Neutrophil (primary cell): Measurements from ENCODE around the gene SLX4IP.
A peak's percentile ranks its signal among the peaks of the same experiment; 100 is the strongest.
"Not testable (repeated sequence)": the region's sequence is repeated elsewhere in the genome, so short reads cannot be mapped to it uniquely, and the experiment has no call there.

ENCODE experiments used
- H3K27ac ChIP-seq: fragments of 200-600 bp; sonication (generic); 2 replicates; pipeline ENCODE4 v1.5.1; 2016; ENCODE audit warnings: mild to moderate bottlenecking, moderate library complexity
- H3K27me3 ChIP-seq: fragments of 200-600 bp; sonication (generic); 2 replicates; pipeline ENCODE4 v1.6.0; 2016; ENCODE audit warnings: mild to moderate bottlenecking
- H3K36me3 ChIP-seq: fragments of 200-600 bp; sonication (generic); 2 replicates; pipeline ENCODE4 v1.5.1; 2017
- H3K4me1 ChIP-seq, 2 experiments: fragments of 200-600 bp in 1 of 2; sonication (generic) in 1 of 2; 1 replicate in 1 of 2; 2 replicates in 1 of 2; pipeline versions ENCODE4 v1.5.1 to v1.6.1; 2013 to 2016; ENCODE audit warnings: low read depth in 1 of 2, low read length in 1 of 2, mild to moderate bottlenecking in 1 of 2, moderate library complexity in 1 of 2; ENCODE audit not compliant: control insufficient read depth in 1 of 2, insufficient read depth in 1 of 2
- H3K4me3 ChIP-seq, 2 experiments: fragments of 200-600 bp in 1 of 2; sonication (generic) in 1 of 2; 1 replicate in 1 of 2; 2 replicates in 1 of 2; pipeline ENCODE4 v1.5.1; 2013 to 2016; ENCODE audit warnings: low read depth in 1 of 2, low read length in 1 of 2, mild to moderate bottlenecking in 1 of 2, moderate library complexity in 1 of 2
- H3K9me3 ChIP-seq: fragments of 200-600 bp; sonication (generic); 2 replicates; pipeline ENCODE4 v1.5.1; 2016
- CTCF ChIP-seq: fragments of 200-600 bp; sonication (generic); IDR thresholded peaks from 2 replicates; pipeline ENCODE4 v1.5.1; 2016; ENCODE audit warnings: antibody characterized with exemption

The SLX4IP gene

GRCh38 chr20:10434832-10435812 is at the start of gene SLX4IP:
Gene SLX4IP (plus strand): TSS chr20:10435305. CDS start chr20:10458205, 22,900 bp downstream.
- Histone ChIP-seq H3K27ac (peak within 1 kb of the TSS; percentile 90), H3K9me3 (no peaks in the 10 kb centered on the region), H3K4me3 (peak within 1 kb of the TSS; percentile 79 to 90), H3K36me3 (no peaks in the 10 kb centered on the region), H3K27me3 (no peaks in the 10 kb centered on the region), H3K4me1 (peaks cover 20 to 25% of the 10 kb centered on the region in 2 experiments)
- TF ChIP-seq CTCF = no peak

DNA sequence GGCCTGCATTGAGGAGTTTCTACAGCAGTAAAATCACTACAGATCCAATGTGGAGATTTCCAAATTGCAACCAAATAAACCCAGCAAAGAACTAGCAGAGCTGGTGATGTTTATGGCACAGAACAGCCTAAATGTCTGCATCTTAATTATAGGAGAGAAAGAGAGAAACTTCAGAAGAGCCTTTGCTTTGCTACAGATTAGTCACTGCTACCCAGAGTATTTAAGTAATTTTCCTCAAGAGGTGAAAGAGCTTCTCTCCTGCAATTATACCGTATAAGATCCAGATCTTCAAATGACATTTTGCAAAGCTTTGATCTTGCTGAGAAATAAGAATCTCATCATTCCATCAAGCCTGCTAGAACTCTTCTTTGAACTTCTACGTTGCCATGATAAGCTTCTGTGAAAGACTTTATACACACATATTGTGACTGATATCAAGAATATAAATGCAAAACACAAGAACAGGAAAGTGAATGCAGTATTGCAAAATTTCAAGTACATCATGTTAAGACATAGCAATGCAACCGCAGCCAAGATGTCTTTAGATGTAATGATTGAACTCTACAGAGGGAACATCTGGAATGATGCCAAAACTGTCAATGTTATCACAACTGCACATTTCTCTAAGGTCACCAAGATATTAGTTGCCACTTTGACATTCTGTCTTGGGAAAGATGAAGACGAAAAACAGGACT is 49.1 kb upstream of the SLX4IP start:
- H3K27me3 ChIP-seq = no peaks in the 10 kb centered on the region
- no peaks in the 10 kb centered on the region for H3K36me3 ChIP-seq
- H3K9me3 ChIP-seq = no peaks in the 10 kb centered on the region
- no peak for TF ChIP-seq CTCF
- no peak overlapping the region for H3K4me3 ChIP-seq
- H3K27ac ChIP-seq = no peak overlapping the region
- no peaks in the 10 kb centered on the region for H3K4me1 ChIP-seq

- Histone ChIP-seq H3K36me3 (no peaks in the 10 kb centered on the region), H3K27me3 (no peaks in the 10 kb centered on the region)
Measured at GRCh38 chr20:10387686-10388085, 47.4 kb upstream of the SLX4IP start.

GRCh38 chr20:10388597-10388996 is 46.5 kb upstream of the SLX4IP start:
- no peak overlapping the region for H3K27ac ChIP-seq
- no peaks in the 10 kb centered on the region for H3K9me3 ChIP-seq
- H3K36me3 ChIP-seq = no peaks in the 10 kb centered on the region

More at GRCh38 chr20:10387686-10388085, 47.4 kb upstream of the SLX4IP start:
- no peak overlapping the region for H3K4me3 ChIP-seq
- no peaks in the 10 kb centered on the region for H3K4me1 ChIP-seq
- no peak overlapping the region for H3K27ac ChIP-seq
- H3K9me3 ChIP-seq = no peaks in the 10 kb centered on the region
- no peak for TF ChIP-seq CTCF

DNA sequence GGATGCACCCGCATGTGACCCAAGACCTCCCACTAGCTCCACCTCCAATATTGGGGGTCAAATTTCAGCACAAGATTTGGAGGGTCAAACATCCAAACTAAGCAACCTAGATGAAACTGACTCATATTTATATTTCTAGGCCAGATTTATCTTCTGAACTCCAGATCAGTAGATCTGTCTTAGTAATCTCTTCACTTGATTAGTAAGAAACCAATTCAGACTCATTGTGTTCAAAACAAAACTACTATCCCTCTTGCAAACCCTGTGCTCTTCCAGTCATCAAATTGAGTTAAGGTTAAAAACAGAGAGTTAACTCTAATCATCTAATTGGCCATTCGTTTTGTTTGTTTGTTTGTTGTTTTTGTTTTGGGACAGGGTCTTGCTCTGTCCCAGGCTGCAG is 44.4 kb upstream of the SLX4IP start:
- Histone ChIP-seq H3K27ac (no peak overlapping the region), H3K36me3 (no peaks in the 10 kb centered on the region), H3K4me1 (no peaks in the 10 kb centered on the region), H3K27me3 (no peaks in the 10 kb centered on the region), H3K9me3 (no peaks in the 10 kb centered on the region), H3K4me3 (no peak overlapping the region)
- TF ChIP-seq CTCF = no peak

More at GRCh38 chr20:10388597-10388996, 46.5 kb upstream of the SLX4IP start:
- TF ChIP-seq CTCF = no peak
- Histone ChIP-seq H3K4me3 (no peak overlapping the region), H3K4me1 (no peaks in the 10 kb centered on the region), H3K27me3 (no peaks in the 10 kb centered on the region)

- not testable (repeated sequence) for H3K4me3 ChIP-seq, H3K27me3 ChIP-seq, H3K4me1 ChIP-seq, H3K27ac ChIP-seq, H3K9me3 ChIP-seq, H3K36me3 ChIP-seq
Measured at GRCh38 chr20:10394752-10395151, 40.4 kb upstream of the SLX4IP start.
